Heart left ventricle (tissue), 13 donors: ENCODE data around the gene LZTFL1.

Source experiments
- POLR2A ChIP-seq, 2 donors: fragments of 450-650 bp; IDR thresholded peaks; one replicate each; pipeline ENCODE4 v1.6.1; 2017; ENCODE audit warnings: antibody characterized with exemption in 2 of 2, mild to moderate bottlenecking in 2 of 2, moderate library complexity in 2 of 2
- TF ChIP-seq, protein P1 (sequence below), 12 donors: fragments of 200-600 bp; sonication (generic) in 4 of 12; IDR thresholded peaks; one replicate each; pipeline versions ENCODE4 v1.5.0 to v1.8.0; 2018 to 2022; ENCODE audit warnings: antibody characterized with exemption in 12 of 12, mild to moderate bottlenecking in 5 of 12
- donor health status: ischemic (EF 13 %, LVEDD 7.1; RV severe dilation, severe dysfunction).
- donor health status: DM: no; HTN: yes; CAD: no.
- donor health status: DM: no; HTN: no; CAD: no.
- donor health status: ischemic (EF 25% LVEDD 6.9; RV normal size, moderate dysfunction).
- donor health status: ischemic (EF 25% LVEDD 5.7; RV mildly dilated, moderate dysfunction).
- donor health status: ischemic (EF 35%, LVEDD 5.7; RV mildly dilated, moderate dysfunction).
- donor health status: nonischemic (EF 11% LVEDD 7.7; RV severe dilation, severe dysfunction).
- donor health status: DM: yes; HTN: yes; CAD: no.
- donor health status: PGD.
- donor health status: ischemic (EF 29% LVEDD 5.4; RV normal size, mild dysfunction).
- donor health status: nonischemic (EF 23%, LVEDD 6.1; RV moderate dilation, normal function).

DNA sequence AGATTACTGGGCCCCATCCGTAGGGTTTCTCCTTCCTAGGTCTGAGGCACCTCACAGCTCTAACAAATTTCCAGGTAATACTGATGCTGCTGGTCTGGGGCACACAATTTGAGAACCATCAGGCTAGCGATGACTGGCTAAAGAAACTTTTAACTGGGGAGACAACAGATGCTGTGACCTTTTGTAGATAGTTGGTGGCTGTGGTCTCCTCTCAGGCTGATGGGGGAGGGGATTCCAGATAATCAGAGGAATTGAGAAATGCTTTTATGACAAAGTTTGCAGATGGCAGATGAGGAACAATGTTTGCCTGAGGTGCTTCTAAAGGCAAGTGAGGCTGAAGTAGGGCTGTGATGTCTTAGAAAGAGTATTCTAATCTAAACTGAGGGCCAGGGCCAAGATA, 30.6 kb upstream of the LZTFL1 start:
- no peak for TF ChIP-seq POLR2A (IDR thresholded peaks at IDR 0.05)
- TF ChIP-seq, protein P1, sequence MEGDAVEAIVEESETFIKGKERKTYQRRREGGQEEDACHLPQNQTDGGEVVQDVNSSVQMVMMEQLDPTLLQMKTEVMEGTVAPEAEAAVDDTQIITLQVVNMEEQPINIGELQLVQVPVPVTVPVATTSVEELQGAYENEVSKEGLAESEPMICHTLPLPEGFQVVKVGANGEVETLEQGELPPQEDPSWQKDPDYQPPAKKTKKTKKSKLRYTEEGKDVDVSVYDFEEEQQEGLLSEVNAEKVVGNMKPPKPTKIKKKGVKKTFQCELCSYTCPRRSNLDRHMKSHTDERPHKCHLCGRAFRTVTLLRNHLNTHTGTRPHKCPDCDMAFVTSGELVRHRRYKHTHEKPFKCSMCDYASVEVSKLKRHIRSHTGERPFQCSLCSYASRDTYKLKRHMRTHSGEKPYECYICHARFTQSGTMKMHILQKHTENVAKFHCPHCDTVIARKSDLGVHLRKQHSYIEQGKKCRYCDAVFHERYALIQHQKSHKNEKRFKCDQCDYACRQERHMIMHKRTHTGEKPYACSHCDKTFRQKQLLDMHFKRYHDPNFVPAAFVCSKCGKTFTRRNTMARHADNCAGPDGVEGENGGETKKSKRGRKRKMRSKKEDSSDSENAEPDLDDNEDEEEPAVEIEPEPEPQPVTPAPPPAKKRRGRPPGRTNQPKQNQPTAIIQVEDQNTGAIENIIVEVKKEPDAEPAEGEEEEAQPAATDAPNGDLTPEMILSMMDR (IDR thresholded peaks at IDR 0.05): no peak
